ENCODE results near the gene ZNF430.
A peak's percentile ranks its signal among the peaks of the same experiment; 100 is the strongest.
"Not testable (repeated sequence)": the region's sequence is repeated elsewhere in the genome, so short reads cannot be mapped to it uniquely, and the experiment has no call there.

Gene ZNF430

DNA sequence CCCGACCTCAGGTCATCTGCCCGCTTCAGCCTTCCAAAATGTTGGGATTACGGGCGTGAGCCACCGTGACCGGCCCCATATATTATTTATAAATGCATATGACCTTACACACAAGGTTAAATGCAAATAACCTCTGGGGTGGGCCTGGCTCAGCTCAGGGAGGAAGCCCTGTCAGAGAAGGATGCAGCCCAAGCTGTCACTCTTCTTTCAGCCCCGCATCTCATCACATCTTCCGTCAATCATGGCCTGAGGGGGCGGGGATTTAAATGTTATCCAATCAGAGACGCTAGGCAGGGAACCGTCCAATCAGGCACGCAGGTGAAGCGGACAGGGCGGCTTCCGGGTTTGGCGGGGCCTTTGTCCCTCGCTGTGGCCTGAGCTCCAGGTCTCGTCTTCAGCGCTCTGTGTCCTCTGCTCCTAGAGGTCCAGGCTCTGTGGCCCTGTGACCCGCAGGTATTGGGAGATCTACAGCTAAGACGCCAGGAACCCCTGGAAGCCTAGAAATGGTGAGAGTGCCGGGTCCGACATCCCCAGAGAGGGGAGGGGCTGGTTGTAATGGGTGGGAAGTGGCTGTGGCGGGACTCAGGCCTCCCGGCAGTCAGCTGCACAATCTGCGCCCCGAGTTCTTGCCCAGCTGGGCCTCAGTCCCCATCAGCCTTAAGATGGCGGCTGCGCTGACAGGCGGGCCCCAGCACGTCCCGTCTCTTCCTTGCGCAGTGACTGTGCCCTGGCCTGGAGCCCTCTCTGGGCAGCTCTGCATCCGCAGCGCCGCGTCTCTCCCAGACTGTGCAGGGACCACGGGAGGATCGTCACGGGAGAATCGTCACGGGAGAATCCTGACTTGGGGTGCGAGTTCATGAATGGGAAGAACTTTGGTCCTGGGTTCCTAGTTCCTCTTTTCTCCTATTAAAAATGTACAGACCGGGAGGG lies at the start of gene ZNF430:
Gene ZNF430, plus strand, starts transcription at position 360 of the 930 bp plus-strand sequence. Its CDS starts 144 bp downstream, at position 504.
- no peak within 1 kb of the TSS for H3K27ac ChIP-seq (ENCODE audit: low read length)
- no peaks in the 10 kb centered on the region; the same call in 1 of the 2 replicates for H3K4me1 ChIP-seq (ENCODE audit: control insufficient read depth, insufficient read depth, low read length)
- H3K27me3 ChIP-seq (ENCODE audit: control insufficient read depth, insufficient read depth, low read length) = no peaks in the 10 kb centered on the region
- peak within 1 kb of the TSS; percentile 68 for H3K4me3 ChIP-seq (ENCODE audit: low read length)
- peak; percentile 91 for DNase-seq (ENCODE audit: low read depth, low spot score)
- no CpG with 5 or more reads among the region's 44 CpGs for WGBS (ENCODE audit: insufficient coverage, insufficient read length)
- no peaks in the 10 kb centered on the region; the same call in 1 of the 2 replicates for H3K36me3 ChIP-seq (ENCODE audit: control insufficient read depth, insufficient read depth, low read length)
- no peaks in the 10 kb centered on the region for H3K9me3 ChIP-seq (ENCODE audit: control insufficient read depth, insufficient read depth, low read length)

DNA sequence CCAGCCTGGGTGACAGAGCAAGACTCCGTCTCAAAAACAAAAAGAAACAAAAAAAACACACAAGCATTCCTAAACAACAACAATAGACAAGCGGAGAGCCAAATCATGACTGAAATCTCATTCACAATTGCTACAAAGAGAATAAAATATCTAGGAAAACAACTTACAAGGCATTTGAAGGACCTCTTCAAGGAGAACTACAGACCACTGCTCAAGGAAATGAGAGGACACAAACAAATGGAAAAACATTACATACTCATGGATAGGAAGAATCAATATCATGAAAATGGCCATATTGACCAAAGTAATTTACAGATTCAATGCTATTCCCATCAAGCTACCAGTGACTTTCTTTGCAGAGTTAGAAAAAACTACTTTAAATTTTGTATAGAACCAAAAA lies 27.7 kb upstream of the ZNF430 start:
- DNase-seq (ENCODE audit: low read depth, low spot score); H3K4me1 ChIP-seq (ENCODE audit: control insufficient read depth, insufficient read depth, low read length); H3K4me3 ChIP-seq (ENCODE audit: low read length); H3K27ac ChIP-seq (ENCODE audit: low read length); H3K36me3 ChIP-seq (ENCODE audit: control insufficient read depth, insufficient read depth, low read length); H3K27me3 ChIP-seq (ENCODE audit: control insufficient read depth, insufficient read depth, low read length); H3K9me3 ChIP-seq (ENCODE audit: control insufficient read depth, insufficient read depth, low read length): not testable (repeated sequence)
- WGBS (ENCODE audit: insufficient coverage, insufficient read length) = no CpG with 5 or more reads among the region's 2 CpGs

DNA sequence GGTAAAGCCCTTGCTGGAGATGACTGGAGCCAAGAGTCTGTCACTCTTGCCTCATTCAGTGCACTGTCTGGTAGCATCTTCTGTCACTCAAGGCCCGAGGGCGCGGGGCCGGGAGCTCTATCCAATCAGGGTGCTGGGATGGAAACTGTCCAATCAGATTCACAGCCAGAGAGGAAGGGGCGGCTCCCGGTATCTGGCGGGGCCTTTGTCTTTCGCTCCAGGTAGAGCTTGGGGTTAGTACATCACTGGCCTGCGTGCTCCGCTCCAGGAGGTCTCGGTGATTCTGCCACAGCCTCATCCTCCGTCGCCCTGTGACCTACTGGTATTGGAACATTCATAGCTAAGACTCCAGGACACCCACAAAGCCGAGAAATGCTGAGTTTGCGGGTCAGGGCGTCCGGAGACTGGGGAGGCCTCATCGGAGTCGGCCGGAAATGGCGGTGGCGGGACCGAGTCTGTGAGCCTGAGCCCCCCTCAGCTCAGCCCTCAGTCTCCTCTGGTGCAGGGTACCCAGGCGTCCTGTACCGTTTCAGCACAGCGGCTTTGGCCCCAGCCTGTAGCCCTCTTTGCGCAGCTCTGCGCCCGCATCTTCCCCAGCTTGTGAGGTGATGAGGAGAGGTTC lies 20.6 kb upstream of the ZNF430 start:
- Histone ChIP-seq H3K27me3 (ENCODE audit: control insufficient read depth, insufficient read depth, low read length) (no peaks in the 10 kb centered on the region), H3K4me3 (ENCODE audit: low read length) (peak overlapping the region; percentile 62), H3K27ac (ENCODE audit: low read length) (no peak overlapping the region), H3K36me3 (ENCODE audit: control insufficient read depth, insufficient read depth, low read length) (no peaks in the 10 kb centered on the region), H3K4me1 (ENCODE audit: control insufficient read depth, insufficient read depth, low read length) (no peaks in the 10 kb centered on the region), H3K9me3 (ENCODE audit: control insufficient read depth, insufficient read depth, low read length) (no peaks in the 10 kb centered on the region)
- DNase-seq (ENCODE audit: low read depth, low spot score) = peak; percentile 50
- WGBS (ENCODE audit: insufficient coverage, insufficient read length) = no CpG with 5 or more reads among the region's 29 CpGs

DNA sequence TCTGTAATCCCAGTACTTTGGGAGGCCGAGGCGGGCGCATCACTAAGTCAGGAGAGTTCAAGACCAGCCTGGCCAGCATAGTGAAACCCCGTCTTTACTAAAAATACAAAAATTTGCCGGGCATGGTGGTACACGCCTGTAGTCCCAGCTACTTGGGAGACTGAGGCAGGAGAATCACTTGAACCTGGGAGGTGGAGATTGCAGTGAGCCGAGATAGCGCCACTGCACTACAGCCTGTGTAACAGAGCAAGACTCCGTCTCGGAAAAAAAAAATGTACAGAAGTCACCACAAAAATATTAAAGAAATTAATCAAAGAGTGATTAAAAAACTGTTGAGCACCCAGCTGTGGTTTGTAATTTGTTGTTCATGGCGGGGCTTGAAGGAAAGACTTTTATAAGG lies 781 bp downstream of the ZNF430 start:
- not testable (repeated sequence) for H3K27me3 ChIP-seq (ENCODE audit: control insufficient read depth, insufficient read depth, low read length); H3K9me3 ChIP-seq (ENCODE audit: control insufficient read depth, insufficient read depth, low read length); H3K4me1 ChIP-seq (ENCODE audit: control insufficient read depth, insufficient read depth, low read length); DNase-seq (ENCODE audit: low read depth, low spot score); H3K27ac ChIP-seq (ENCODE audit: low read length); H3K36me3 ChIP-seq (ENCODE audit: control insufficient read depth, insufficient read depth, low read length)
- WGBS (ENCODE audit: insufficient coverage, insufficient read length) = no CpG with 5 or more reads among the region's 11 CpGs
- peak overlapping the region; percentile 68; the same call in 1 of the 2 replicates for H3K4me3 ChIP-seq (ENCODE audit: low read length)

DNA sequence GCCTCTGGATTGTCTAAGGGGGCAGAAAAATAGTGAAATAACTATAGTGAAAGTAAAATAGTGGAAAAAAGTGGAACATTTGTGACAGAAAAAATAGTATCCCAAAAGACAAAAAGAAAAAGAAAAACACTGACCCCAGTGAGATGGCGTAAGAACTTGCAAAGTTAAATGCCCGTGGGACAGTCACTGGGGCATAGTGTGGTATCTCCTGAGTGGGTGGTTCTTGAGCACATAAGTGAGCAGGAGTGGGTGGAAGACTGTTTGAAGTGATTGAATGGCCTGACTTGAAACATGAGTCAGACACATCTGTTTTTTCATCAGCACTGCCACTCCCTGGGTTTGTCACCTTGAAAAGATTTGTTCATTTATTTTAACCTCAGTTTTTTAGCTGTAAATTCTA lies 2.5 kb downstream of the ZNF430 start:
- no CpG with 5 or more reads among the region's 2 CpGs for WGBS (ENCODE audit: insufficient coverage, insufficient read length)
- Histone ChIP-seq H3K4me3 (ENCODE audit: low read length) (no peak overlapping the region), H3K27me3 (ENCODE audit: control insufficient read depth, insufficient read depth, low read length) (no peaks in the 10 kb centered on the region), H3K9me3 (ENCODE audit: control insufficient read depth, insufficient read depth, low read length) (no peaks in the 10 kb centered on the region), H3K36me3 (ENCODE audit: control insufficient read depth, insufficient read depth, low read length) (no peaks in the 10 kb centered on the region; the same call in 1 of the 2 replicates), H3K27ac (ENCODE audit: low read length) (no peak overlapping the region), H3K4me1 (ENCODE audit: control insufficient read depth, insufficient read depth, low read length) (no peaks in the 10 kb centered on the region; the same call in 1 of the 2 replicates)
- DNase-seq (ENCODE audit: low read depth, low spot score) = no peak

DNA sequence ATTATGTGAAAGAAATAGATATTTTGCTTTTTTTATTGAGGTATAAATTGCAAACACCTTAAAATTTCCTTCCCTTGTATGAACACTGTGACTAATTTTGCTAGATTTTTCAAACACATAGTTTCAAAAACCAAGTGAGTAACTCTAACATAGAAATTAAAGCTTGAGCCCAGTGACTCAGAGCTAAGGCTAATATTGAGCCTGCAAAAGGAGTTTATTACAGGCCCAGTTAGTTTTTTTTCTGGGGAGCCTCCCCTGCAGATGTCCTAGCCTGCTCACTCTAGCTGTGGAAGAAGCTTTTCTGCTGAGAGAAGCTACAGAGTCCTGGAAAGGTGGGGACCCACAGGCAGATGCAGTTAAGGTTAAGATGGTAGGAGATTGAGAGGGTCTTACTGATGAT lies 3.4 kb downstream of the ZNF430 start:
- Histone ChIP-seq H3K27me3 (ENCODE audit: control insufficient read depth, insufficient read depth, low read length) (no peaks in the 10 kb centered on the region), H3K27ac (ENCODE audit: low read length) (no peak overlapping the region), H3K9me3 (ENCODE audit: control insufficient read depth, insufficient read depth, low read length) (no peaks in the 10 kb centered on the region), H3K4me3 (ENCODE audit: low read length) (no peak overlapping the region), H3K4me1 (ENCODE audit: control insufficient read depth, insufficient read depth, low read length) (no peaks in the 10 kb centered on the region; the same call in 1 of the 2 replicates), H3K36me3 (ENCODE audit: control insufficient read depth, insufficient read depth, low read length) (no peaks in the 10 kb centered on the region; the same call in 1 of the 2 replicates)
- no peak for DNase-seq (ENCODE audit: low read depth, low spot score)

DNA sequence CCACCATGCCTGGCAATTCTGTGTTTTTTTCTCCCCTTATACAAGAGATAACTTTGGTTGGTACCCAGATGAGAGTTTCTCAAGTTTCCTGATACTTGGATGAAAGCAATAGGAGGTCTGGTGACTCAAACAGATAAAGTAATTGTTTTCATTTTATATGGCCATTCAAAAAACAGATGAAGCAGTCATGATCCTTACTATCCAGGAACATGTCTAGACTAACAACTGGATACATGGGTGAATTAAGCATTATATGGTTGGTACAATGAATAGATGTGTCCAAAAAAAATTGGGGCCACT lies 8.5 kb downstream of the ZNF430 start:
- Histone ChIP-seq H3K36me3 (ENCODE audit: control insufficient read depth, insufficient read depth, low read length) (no peaks in the 10 kb centered on the region), H3K4me1 (ENCODE audit: control insufficient read depth, insufficient read depth, low read length) (no peaks in the 10 kb centered on the region; the same call in 1 of the 2 replicates), H3K27me3 (ENCODE audit: control insufficient read depth, insufficient read depth, low read length) (no peaks in the 10 kb centered on the region), H3K9me3 (ENCODE audit: control insufficient read depth, insufficient read depth, low read length) (no peaks in the 10 kb centered on the region), H3K4me3 (ENCODE audit: low read length) (no peak overlapping the region), H3K27ac (ENCODE audit: low read length) (no peak overlapping the region)
- no peak for DNase-seq (ENCODE audit: low read depth, low spot score)

DNA sequence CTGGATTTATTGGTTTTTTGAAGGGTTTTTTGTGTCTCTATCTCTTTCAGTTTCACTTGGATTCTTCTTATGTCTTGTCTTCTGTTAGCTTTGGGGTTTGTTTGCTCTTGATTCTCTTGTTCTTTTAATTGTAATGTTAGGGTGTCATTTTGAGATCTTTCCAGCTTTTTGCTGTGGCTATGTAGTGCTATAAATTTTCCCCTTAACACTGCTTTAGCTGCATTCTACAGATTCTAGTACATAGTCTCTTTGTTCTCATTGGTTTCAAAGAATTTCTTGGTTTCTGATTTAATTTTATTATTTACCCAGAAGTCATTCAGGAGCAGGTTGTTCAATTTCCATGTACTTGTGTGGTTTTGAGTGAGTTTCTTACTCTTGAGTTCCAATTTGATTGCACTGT lies 24.6 kb downstream of the ZNF430 start:
- no peaks in the 10 kb centered on the region for H3K36me3 ChIP-seq (ENCODE audit: control insufficient read depth, insufficient read depth, low read length)
- no peaks in the 10 kb centered on the region for H3K27me3 ChIP-seq (ENCODE audit: control insufficient read depth, insufficient read depth, low read length)
- H3K4me3 ChIP-seq (ENCODE audit: low read length) = no peak overlapping the region
- H3K4me1 ChIP-seq (ENCODE audit: control insufficient read depth, insufficient read depth, low read length) = no peaks in the 10 kb centered on the region
- no peaks in the 10 kb centered on the region; the same call in 1 of the 2 replicates for H3K9me3 ChIP-seq (ENCODE audit: control insufficient read depth, insufficient read depth, low read length)
- no peak for DNase-seq (ENCODE audit: low read depth, low spot score)
- no peak overlapping the region for H3K27ac ChIP-seq (ENCODE audit: low read length)

DNA sequence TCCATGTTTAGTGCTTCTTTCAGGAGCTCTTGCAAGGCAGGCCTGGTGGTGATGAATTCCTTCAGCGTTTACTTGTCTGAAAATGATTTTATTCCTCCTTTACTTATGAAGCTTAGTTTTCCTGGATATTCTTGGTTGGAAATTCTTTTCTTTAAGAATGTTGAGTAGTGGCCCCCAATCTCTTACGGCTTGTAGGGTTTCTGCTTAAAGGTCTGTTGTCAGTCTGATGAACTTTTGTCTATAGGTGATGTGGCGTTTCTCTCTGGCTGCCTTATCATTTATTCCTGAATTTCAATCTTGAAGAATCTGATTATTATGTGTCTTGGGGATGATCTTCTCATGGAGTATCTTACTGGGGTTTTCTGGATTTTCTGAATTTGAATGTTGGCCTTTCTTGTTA lies 26.0 kb downstream of the ZNF430 start:
- Histone ChIP-seq H3K9me3 (ENCODE audit: control insufficient read depth, insufficient read depth, low read length) (no peaks in the 10 kb centered on the region; the same call in 1 of the 2 replicates), H3K36me3 (ENCODE audit: control insufficient read depth, insufficient read depth, low read length) (no peaks in the 10 kb centered on the region), H3K4me3 (ENCODE audit: low read length) (no peak overlapping the region), H3K27me3 (ENCODE audit: control insufficient read depth, insufficient read depth, low read length) (no peaks in the 10 kb centered on the region), H3K27ac (ENCODE audit: low read length) (no peak overlapping the region), H3K4me1 (ENCODE audit: control insufficient read depth, insufficient read depth, low read length) (no peaks in the 10 kb centered on the region)
- no peak for DNase-seq (ENCODE audit: low read depth, low spot score)
- no CpG with 5 or more reads among the region's 3 CpGs for whole genome bisulfite sequencing (ENCODE audit: insufficient coverage, insufficient read length)

DNA sequence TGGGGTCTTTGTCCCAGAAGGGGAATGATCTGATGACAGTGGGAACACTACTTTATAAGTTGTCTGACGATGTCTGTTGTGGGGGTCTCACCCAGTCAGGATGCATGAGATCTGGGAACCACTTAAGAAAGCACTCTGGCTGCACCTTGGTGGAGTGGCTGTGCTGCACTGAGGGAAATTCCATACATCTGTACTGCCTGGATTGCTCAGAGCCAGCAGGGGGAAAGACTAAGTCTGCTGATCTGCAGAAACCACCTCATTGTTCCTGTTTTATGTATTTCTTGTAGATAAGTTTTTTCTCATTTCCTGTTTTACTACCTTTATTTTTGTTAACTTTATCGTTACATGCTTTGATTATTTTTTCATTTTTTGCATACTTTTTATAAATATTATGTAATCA lies 27.3 kb downstream of the ZNF430 start:
- Histone ChIP-seq H3K27ac (ENCODE audit: low read length) (no peak overlapping the region), H3K4me1 (ENCODE audit: control insufficient read depth, insufficient read depth, low read length) (no peaks in the 10 kb centered on the region), H3K9me3 (ENCODE audit: control insufficient read depth, insufficient read depth, low read length) (no peaks in the 10 kb centered on the region; the same call in 1 of the 2 replicates), H3K4me3 (ENCODE audit: low read length) (no peak overlapping the region), H3K27me3 (ENCODE audit: control insufficient read depth, insufficient read depth, low read length) (no peaks in the 10 kb centered on the region), H3K36me3 (ENCODE audit: control insufficient read depth, insufficient read depth, low read length) (no peaks in the 10 kb centered on the region)
- no CpG with 5 or more reads among the region's 2 CpGs for WGBS (ENCODE audit: insufficient coverage, insufficient read length)
- no peak for DNase-seq (ENCODE audit: low read depth, low spot score)

All from iPS DF 6.9 (cell line).